Neural cell (in vitro differentiated cells): ENCODE results near the gene CLCA1. TPM values are rescaled to one million over a fixed set of nuclear protein-coding genes. Genes with fewer than 3 reads are reported as not detected.

Experiments used
- H2AFZ ChIP-seq: fragments of 200-600, 300-800 bp; sonication (generic), shearing (Covaris generic); 2 replicates; pipeline ENCODE4 v1.6.0; 2014; ENCODE audit warnings: low read depth, mild to moderate bottlenecking, antibody characterized with exemption, low read length, moderate library complexity
- H3F3A ChIP-seq: fragments of 200-600 bp; shearing (Covaris generic); 2 replicates; pipeline ENCODE4 v1.6.1; 2016; ENCODE audit warnings: mild to moderate bottlenecking, moderate library complexity, mixed read lengths, antibody characterized with exemption, low read length; ENCODE audit not compliant: insufficient read depth, poor library complexity, severe bottlenecking
- H3K27ac ChIP-seq: fragments of 200-600, 300-800 bp; sonication (generic), shearing (Covaris generic); 2 replicates; pipeline ENCODE4 v1.5.1; 2014; ENCODE audit warnings: mild to moderate bottlenecking, low read length, moderate library complexity
- H3K27me3 ChIP-seq: fragments of 300-800, 200-600 bp; sonication (generic), shearing (Covaris generic); 2 replicates; pipeline ENCODE4 v1.6.0; 2014; ENCODE audit warnings: mild to moderate bottlenecking, low read depth, low read length, moderate library complexity; ENCODE audit not compliant: insufficient read depth
- H3K36me3 ChIP-seq: fragments of 300-800, 200-600 bp; sonication (generic), shearing (Covaris generic); 2 replicates; pipeline ENCODE4 v1.5.1; 2014; ENCODE audit warnings: mild to moderate bottlenecking, antibody characterized with exemption, low read length, moderate library complexity; ENCODE audit not compliant: insufficient read depth
- H3K4me2 ChIP-seq: fragments of 300-800, 200-600 bp; sonication (generic), shearing (Covaris generic); 2 replicates; pipeline ENCODE4 v1.6.0; 2014; ENCODE audit warnings: mild to moderate bottlenecking, low read length
- H3K4me3 ChIP-seq: fragments of 300-800, 200-600 bp; sonication (generic), shearing (Covaris generic); 2 replicates; pipeline ENCODE4 v1.5.1; 2014; ENCODE audit warnings: mild to moderate bottlenecking, low read length, moderate library complexity
- H3K79me2 ChIP-seq: fragments of 200-600 bp; shearing (Covaris generic); replicated peaks from 2 replicates; pipeline ENCODE4 v1.6.0; 2014; ENCODE audit warnings: mild to moderate bottlenecking, low read length, moderate library complexity; ENCODE audit not compliant: insufficient read depth
- H3K9ac ChIP-seq: fragments of 300-800, 200-600 bp; sonication (generic), shearing (Covaris generic); 2 replicates; pipeline ENCODE4 v1.6.1; 2016; ENCODE audit warnings: mild to moderate bottlenecking, low read length, mixed read lengths
- H3K9me2 ChIP-seq: fragments of 200-600 bp; shearing (Covaris generic); 2 replicates; pipeline ENCODE4 v1.6.1; 2016; ENCODE audit warnings: mild to moderate bottlenecking, low read length, mixed read lengths; ENCODE audit not compliant: insufficient read depth
- H3K9me3 ChIP-seq: fragments of 200-600, 300-800 bp; sonication (generic), shearing (Covaris generic); 2 replicates; pipeline ENCODE4 v1.6.1; 2016; ENCODE audit warnings: mild to moderate bottlenecking, mixed run types, low read length, moderate library complexity, mixed read lengths
- H4K20me1 ChIP-seq: fragments of 200-600 bp; shearing (Covaris generic); 2 replicates; pipeline ENCODE4 v1.6.1; 2016; ENCODE audit warnings: mild to moderate bottlenecking, mixed run types; ENCODE audit not compliant: insufficient read depth
- CTCF ChIP-seq: fragments of 450-650 bp; IDR thresholded peaks from 2 replicates; pipeline ENCODE4 v1.5.1; 2014; ENCODE audit warnings: antibody characterized with exemption, mild to moderate bottlenecking, moderate library complexity; ENCODE audit not compliant: poor library complexity, severe bottlenecking
- EP300 ChIP-seq: fragments of 450-650 bp; conservative IDR thresholded peaks from 2 replicates; pipeline ENCODE4 v1.6.1; 2014; ENCODE audit warnings: antibody characterized with exemption, mild to moderate bottlenecking, moderate library complexity; ENCODE audit not compliant: poor library complexity, severe bottlenecking
- EZH2 ChIP-seq: fragments of 200-600, 300-800 bp; shearing (Covaris generic), sonication (generic); IDR thresholded peaks from 2 replicates; pipeline ENCODE4 v1.6.1; 2014; ENCODE audit warnings: antibody characterized with exemption, low read length, borderline replicate concordance, mild to moderate bottlenecking; ENCODE audit not compliant: insufficient read depth, poor library complexity, severe bottlenecking
- MXI1 ChIP-seq: fragments of 450-650 bp; conservative IDR thresholded peaks from 2 replicates; pipeline ENCODE4 v1.6.1; 2014; ENCODE audit warnings: antibody characterized with exemption, mild to moderate bottlenecking; ENCODE audit not compliant: poor library complexity, severe bottlenecking
- POLR2AphosphoS5 ChIP-seq: IDR thresholded peaks from 2 replicates; pipeline ENCODE4 v1.6.1; 2012
- RAD21 ChIP-seq: fragments of 450-650 bp; conservative IDR thresholded peaks from 2 replicates; pipeline ENCODE4 v1.6.1; 2014; ENCODE audit warnings: antibody characterized with exemption, mild to moderate bottlenecking, moderate library complexity
- REST ChIP-seq: IDR thresholded peaks from 2 replicates; pipeline ENCODE4 v1.6.1; 2012; ENCODE audit warnings: borderline replicate concordance
- SMC3 ChIP-seq: fragments of 450-650 bp; conservative IDR thresholded peaks from 2 replicates; pipeline ENCODE4 v1.6.1; 2014; ENCODE audit warnings: antibody characterized with exemption, mild to moderate bottlenecking, moderate library complexity; ENCODE audit not compliant: poor library complexity
- TAF1 ChIP-seq: IDR thresholded peaks from 2 replicates; pipeline ENCODE4 v1.6.1; 2012; ENCODE audit warnings: low read depth
- polyA plus RNA-seq: library from polyadenylated mRNA; depleted of rRNA; stranded (reverse); fragments of >200 nt; gene quantifications from 2 replicates; pipeline ENCODE4 v1.2.3, GENCODE V29; 2014

The CLCA1 gene
- polyA plus RNA-seq, 1 donor from 2014 or later: not detected

GRCh38 chr1:86455073-86455472, 13.7 kb upstream of the CLCA1 start:
- no peaks in the 10 kb centered on the region for H3K9me2 ChIP-seq

GRCh38 chr1:86460998-86461397, 7.7 kb upstream of the CLCA1 start:
- no peak overlapping the region for H2AFZ ChIP-seq
- H3K4me2 ChIP-seq: no peak overlapping the region
- no peak overlapping the region for H3K9ac ChIP-seq
- no peaks in the 10 kb centered on the region for H3K36me3 ChIP-seq
- no peak overlapping the region for H3K4me3 ChIP-seq
- no peaks in the 10 kb centered on the region for H4K20me1 ChIP-seq
- no peaks in the 10 kb centered on the region for H3K9me2 ChIP-seq
- H3K79me2 ChIP-seq: no peaks in the 10 kb centered on the region
- H3K27ac ChIP-seq: no peak overlapping the region
- no peaks in the 10 kb centered on the region for H3K27me3 ChIP-seq
- no peaks in the 10 kb centered on the region for H3K9me3 ChIP-seq
- no peaks in the 10 kb centered on the region for H3F3A ChIP-seq
- no peak for TF ChIP-seq MXI1
- TF ChIP-seq REST: no peak
- TF ChIP-seq SMC3: no peak
- no peak for TF ChIP-seq EP300
- TF ChIP-seq RAD21: no peak
- TF ChIP-seq EZH2: no peak
- no peak for TF ChIP-seq POLR2AphosphoS5
- no peak for TF ChIP-seq TAF1

More at GRCh38 chr1:86455073-86455472, 13.7 kb upstream of the CLCA1 start:
- Histone ChIP-seq H3K4me2 (no peak overlapping the region), H3F3A (no peaks in the 10 kb centered on the region), H3K9me3 (no peaks in the 10 kb centered on the region), H3K27me3 (no peaks in the 10 kb centered on the region), H3K9ac (no peak overlapping the region), H2AFZ (no peak overlapping the region), H3K79me2 (no peaks in the 10 kb centered on the region), H3K36me3 (no peaks in the 10 kb centered on the region), H3K27ac (no peak overlapping the region), H4K20me1 (no peaks in the 10 kb centered on the region), H3K4me3 (no peak overlapping the region)
- TF ChIP-seq POLR2AphosphoS5 (no peak), CTCF (no peak), EP300 (no peak), RAD21 (no peak), MXI1 (no peak), EZH2 (no peak), REST (no peak), SMC3 (no peak), TAF1 (no peak)
